ENCODE results near the gene TRNAU1AP.

DNA sequence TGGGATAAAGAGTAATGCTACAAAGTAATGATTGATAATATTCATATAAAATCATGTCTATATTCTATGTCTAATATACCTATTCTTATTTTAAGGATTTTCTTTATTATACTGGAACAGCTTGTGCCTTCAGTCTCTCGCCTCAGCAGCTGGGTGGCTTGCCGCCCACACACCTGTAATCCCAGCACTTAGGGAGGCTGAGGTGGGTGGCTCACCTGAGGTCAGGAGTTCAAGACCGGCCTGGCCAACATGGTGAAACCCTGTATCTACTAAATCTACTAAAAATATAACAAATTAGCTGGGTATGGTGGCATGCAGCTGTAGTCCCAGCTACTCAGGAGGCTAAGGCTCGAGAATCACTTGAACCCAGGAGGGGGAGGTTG is 7.6 kb upstream of the TRNAU1AP start:
- TF ChIP-seq NFIC (IDR thresholded peaks at IDR 0.05): no peak
- no peak for TF ChIP-seq FOXM1 (IDR thresholded peaks at IDR 0.05; ENCODE audit: borderline replicate concordance, low read depth)
